RWPE2 (cell line): Measurements from ENCODE around the gene SKA1.
A peak's percentile ranks its signal among the peaks of the same experiment; 100 is the strongest.
"Not testable (repeated sequence)": the region's sequence is repeated elsewhere in the genome, so short reads cannot be mapped to it uniquely, and the experiment has no call there.

Source experiments
- ATAC-seq: fragments of 200-7000 bp; cut with Tn5 transposase; 3 replicates; pipeline ENCODE4 v1.9.1; 2021; ENCODE audit warnings: low read depth
- DNase-seq: peaks from one replicate; pipeline ENCODE4 v3.0.0-alpha.2; 2020; ENCODE audit warnings: low spot score
- H3K27ac ChIP-seq: fragments of 450-650 bp; 2 replicates; pipeline ENCODE4 v1.5.1; 2017; ENCODE audit warnings: mild to moderate bottlenecking; ENCODE audit not compliant: poor library complexity, severe bottlenecking
- H3K27me3 ChIP-seq: fragments of 250-450 bp; sonication (Bioruptor Pico); 2 replicates; pipeline ENCODE4 v1.5.1; 2021; ENCODE audit warnings: mild to moderate bottlenecking, moderate library complexity; ENCODE audit not compliant: insufficient read depth, poor library complexity, severe bottlenecking
- H3K36me3 ChIP-seq: fragments of 250-450 bp; sonication (Bioruptor Pico); 2 replicates; pipeline ENCODE4 v1.5.1; 2020; ENCODE audit warnings: low read depth, mild to moderate bottlenecking, moderate library complexity
- H3K4me1 ChIP-seq: fragments of 250-450 bp; sonication (Bioruptor Pico); 2 replicates; pipeline ENCODE4 v1.5.1; 2021; ENCODE audit warnings: mild to moderate bottlenecking, moderate library complexity; ENCODE audit not compliant: insufficient read depth, poor library complexity, severe bottlenecking
- H3K4me3 ChIP-seq: fragments of 250-450 bp; sonication (Bioruptor Pico); 2 replicates; pipeline ENCODE4 v1.5.1; 2021; ENCODE audit warnings: mild to moderate bottlenecking, moderate library complexity; ENCODE audit not compliant: severe bottlenecking
- H3K9me3 ChIP-seq: fragments of 250-450 bp; sonication (Bioruptor Pico); 2 replicates; pipeline ENCODE4 v1.5.1; 2021; ENCODE audit warnings: mild to moderate bottlenecking, moderate library complexity; ENCODE audit not compliant: severe bottlenecking
- CTCF ChIP-seq: fragments of 450-650 bp; IDR thresholded peaks from one replicate; pipeline ENCODE4 v1.5.1; 2017; ENCODE audit warnings: mild to moderate bottlenecking, moderate library complexity; ENCODE audit not compliant: poor library complexity, severe bottlenecking

Gene SKA1

GRCh38 chr18:50410894-50411293, 36.0 kb downstream of the SKA1 start:
- Histone ChIP-seq H3K27ac (no peak overlapping the region), H3K4me3 (no peak overlapping the region), H3K4me1 (no peaks in the 10 kb centered on the region), H3K27me3 (no peaks in the 10 kb centered on the region), H3K36me3 (no peaks in the 10 kb centered on the region), H3K9me3 (no peaks in the 10 kb centered on the region)
- peak; percentile 41; the same call in 1 of the 3 replicates for ATAC-seq
- no peak for DNase-seq
- no peak for TF ChIP-seq CTCF

DNA sequence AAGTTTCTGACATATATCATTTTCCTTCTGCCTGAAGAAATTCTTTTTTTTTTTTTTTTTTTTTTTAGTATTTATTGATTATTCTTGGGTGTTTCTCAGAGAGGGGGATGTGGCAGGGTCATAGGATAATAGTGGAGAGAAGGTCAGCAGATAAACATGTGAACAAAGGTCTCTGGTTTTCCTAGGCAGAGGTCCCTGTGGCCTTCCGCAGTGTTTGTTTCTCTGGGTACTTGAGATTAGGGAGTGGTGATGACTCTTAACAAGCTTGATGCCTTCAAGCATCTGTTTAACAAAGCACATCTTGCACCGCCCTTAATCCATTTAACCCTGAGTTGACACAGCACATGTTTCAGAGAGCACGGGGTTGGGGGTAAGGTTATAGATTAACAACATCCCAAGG, 42.0 kb downstream of the SKA1 start:
- not testable (repeated sequence) for H3K27ac ChIP-seq, H3K27me3 ChIP-seq, H3K9me3 ChIP-seq, H3K4me3 ChIP-seq, ATAC-seq, H3K36me3 ChIP-seq, DNase-seq, H3K4me1 ChIP-seq

GRCh38 chr18:50417705-50418104, 42.9 kb downstream of the SKA1 start:
- H3K27me3 ChIP-seq, H3K4me1 ChIP-seq, H3K4me3 ChIP-seq, ATAC-seq, H3K9me3 ChIP-seq, DNase-seq, H3K36me3 ChIP-seq, H3K27ac ChIP-seq: not testable (repeated sequence)

DNA sequence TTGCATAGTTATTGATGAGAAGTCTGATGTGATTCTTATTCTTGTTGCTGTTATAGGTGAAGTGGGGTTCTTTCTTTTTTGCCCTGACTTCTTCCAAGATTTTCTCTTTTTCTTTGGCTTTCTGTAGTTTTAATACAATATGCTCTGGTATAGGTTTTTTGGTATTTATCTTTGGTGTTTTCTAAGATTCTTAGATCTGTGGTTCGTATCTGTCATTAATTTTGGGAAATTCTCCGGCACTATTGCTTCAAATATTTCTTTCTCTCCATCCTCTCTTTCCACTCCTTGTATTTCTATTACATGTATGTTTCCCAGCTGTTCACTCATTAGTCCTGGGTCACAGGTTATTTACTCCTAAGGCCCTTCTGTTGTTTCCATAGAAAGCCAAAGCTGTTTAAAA, 43.8 kb downstream of the SKA1 start:
- DNase-seq (no peak), ATAC-seq (no peak)
- TF ChIP-seq CTCF: no peak
- Histone ChIP-seq H3K27me3 (no peaks in the 10 kb centered on the region), H3K4me1 (no peaks in the 10 kb centered on the region), H3K36me3 (no peaks in the 10 kb centered on the region), H3K9me3 (no peaks in the 10 kb centered on the region), H3K4me3 (no peak overlapping the region), H3K27ac (no peak overlapping the region)

GRCh38 chr18:50422286-50422898, 47.5 kb downstream of the SKA1 start:
- Histone ChIP-seq H3K4me3 (no peak overlapping the region), H3K4me1 (no peaks in the 10 kb centered on the region), H3K36me3 (no peaks in the 10 kb centered on the region), H3K9me3 (no peaks in the 10 kb centered on the region), H3K27ac (no peak overlapping the region), H3K27me3 (no peaks in the 10 kb centered on the region)
- TF ChIP-seq CTCF: no peak
- DNase-seq (no peak), ATAC-seq (no peak)

GRCh38 chr18:50424877-50425690, 50.2 kb downstream of the SKA1 start:
- H3K4me1 ChIP-seq: no peaks in the 10 kb centered on the region
- ATAC-seq (no peak), DNase-seq (no peak)
- no peaks in the 10 kb centered on the region for H3K27me3 ChIP-seq
- no peak for TF ChIP-seq CTCF
- H3K27ac ChIP-seq: no peak overlapping the region
- no peak overlapping the region for H3K4me3 ChIP-seq
- H3K9me3 ChIP-seq: no peaks in the 10 kb centered on the region
- no peaks in the 10 kb centered on the region for H3K36me3 ChIP-seq
